Measurements from ENCODE around the gene TSPAN17.

GRCh38 chr5:176624938-176625337 is 22.3 kb upstream of the TSPAN17 start:
- no peak for TF ChIP-seq CTCF (IDR thresholded peaks at IDR 0.05; ENCODE audit: low read depth, low read length)
- TF ChIP-seq EZH2phosphoT487 (IDR thresholded peaks at IDR 0.05; ENCODE audit: low read depth), result no peak
